ENCODE measurements around the gene KDM4C. TPM values are rescaled to one million over a fixed set of nuclear protein-coding genes. Genes with fewer than 3 reads are reported as not detected.

KDM4C gene
- total and polyA plus RNA-seq, 2 of the 8 experiments (the other 6 are each of a cell fraction or from before 2014, with no cell fraction given), result 13.0 to 26.1 TPM

GRCh38 chr9:6977761-6978160 lies 220.0 kb downstream of the KDM4C start:
- H4K8ac ChIP-seq (ENCODE audit: extremely low read depth, insufficient read depth, low read length), result no peak overlapping the region
- H2AFZ ChIP-seq (ENCODE audit: low read length), result no peak overlapping the region
- no peaks in the 10 kb centered on the region for H3K9me3 ChIP-seq (ENCODE audit: insufficient read depth in 2 of 2, low read depth in 1 of 2, low read length in 1 of 2)
- no peak overlapping the region for H4K5ac ChIP-seq (ENCODE audit: insufficient read length, low read depth, low read length)
- 79% methylated on average over 1 of the region's 1 CpG; no CpG with 5 or more reads in 1 of the 2 experiments for WGBS, 2 experiments (ENCODE audit: extremely low coverage in 1 of 2, insufficient coverage in 1 of 2, insufficient read length in 1 of 2, insufficient replicate concordance in 2 of 2, low coverage in 1 of 2, low lambda C conversion rate in 2 of 2, missing lambda C conversion rate in 1 of 2)
- H3K56ac ChIP-seq (replicated peaks; ENCODE audit: insufficient read length, low read depth, low read length), result no peak overlapping the region
- no peak overlapping the region for H2BK120ac ChIP-seq (replicated peaks; ENCODE audit: low read depth, low read length)
- ChIA-PET CTCF (ENCODE audit: partially characterized antibody) (no interaction called here), POLR2A (ENCODE audit: partially characterized antibody) (no interaction called here)
- no peak overlapping the region for H2BK12ac ChIP-seq (ENCODE audit: low read depth, low read length)
- H2BK20ac ChIP-seq (ENCODE audit: low read length), result no peak overlapping the region
- no peak overlapping the region for H3K23ac ChIP-seq (ENCODE audit: insufficient read length)
- no peak overlapping the region for H2BK15ac ChIP-seq (ENCODE audit: low read length)
- no peaks in the 10 kb centered on the region for H3K27me3 ChIP-seq (replicated peaks in 1 of 4; ENCODE audit: control insufficient read depth in 3 of 4, extremely low read depth in 1 of 4, insufficient read depth in 3 of 4, low read length in 3 of 4)
- no peaks in the 10 kb centered on the region; a peak in 1 of 8 replicates for H3K36me3 ChIP-seq (ENCODE audit: control insufficient read depth in 2 of 4, insufficient read depth in 4 of 4, low read length in 3 of 4)
- H3K4me1 ChIP-seq (replicated peaks in 1 of 4; ENCODE audit: control insufficient read depth in 3 of 4, insufficient read depth in 4 of 4, low read length in 3 of 4), result no peaks in the 10 kb centered on the region
- no peaks in the 10 kb centered on the region for H4K20me1 ChIP-seq (replicated peaks in 1 of 2; ENCODE audit: control insufficient read depth in 1 of 2, insufficient read depth in 2 of 2, low read length in 2 of 2)
- H3K79me2 ChIP-seq (ENCODE audit: control insufficient read depth in 1 of 2, insufficient read depth in 2 of 2, low read length in 2 of 2), result no peaks in the 10 kb centered on the region
- no peak overlapping the region for H3K14ac ChIP-seq (ENCODE audit: insufficient read length)
- H2BK5ac ChIP-seq (ENCODE audit: low read depth, low read length), result no peak overlapping the region
- H2AK5ac ChIP-seq (ENCODE audit: low read depth, low read length), result no peak overlapping the region
- no peak overlapping the region for H3K4ac ChIP-seq (replicated peaks; ENCODE audit: insufficient read length, low read depth, low read length)
- H3K9ac ChIP-seq (replicated peaks in 1 of 4; ENCODE audit: extremely low read depth in 1 of 4, low read depth in 3 of 4, low read length in 3 of 4), result no peak overlapping the region
- FAIRE-seq (no peak), DNase-seq (ENCODE audit: low read depth in 1 of 2, low spot score in 2 of 2) (no peak)
- no peak overlapping the region for H4K91ac ChIP-seq (replicated peaks; ENCODE audit: insufficient read length, low read length)
- H3K4me2 ChIP-seq (ENCODE audit: insufficient read depth in 1 of 2, low read depth in 2 of 2, low read length in 2 of 2), result no peak overlapping the region
- H3K27ac ChIP-seq (ENCODE audit: low read depth, low read length), result no peak overlapping the region
- H3K23me2 ChIP-seq (ENCODE audit: low read depth, low read length), result peaks cover 1% of the 10 kb centered on the region; the same call in 1 of the 2 replicates
- H3K79me1 ChIP-seq (ENCODE audit: low read depth, low read length), result no peaks in the 10 kb centered on the region
- H3K4me3 ChIP-seq (ENCODE audit: extremely low read depth in 1 of 4, insufficient read depth in 2 of 4, low read depth in 3 of 4, low read length in 4 of 4), result no peak overlapping the region
- H3K18ac ChIP-seq (ENCODE audit: extremely low read depth, low read length), result no peak overlapping the region
- no peak for TF ChIP-seq RNF2 (IDR thresholded peaks at IDR 0.05; ENCODE audit: borderline replicate concordance, low read depth, low read length, missing control alignments, poor library complexity, severe bottlenecking)
- TF ChIP-seq CHD1 (IDR thresholded peaks at IDR 0.05; ENCODE audit: low read depth, low read length), result no peak
- TF ChIP-seq NRF1 (IDR thresholded peaks at IDR 0.05; ENCODE audit: low read depth, low read length), result no peak
- no peak for TF ChIP-seq SRF (IDR thresholded peaks at IDR 0.05; ENCODE audit: low read depth, low read length)
- TF ChIP-seq, protein P1, sequence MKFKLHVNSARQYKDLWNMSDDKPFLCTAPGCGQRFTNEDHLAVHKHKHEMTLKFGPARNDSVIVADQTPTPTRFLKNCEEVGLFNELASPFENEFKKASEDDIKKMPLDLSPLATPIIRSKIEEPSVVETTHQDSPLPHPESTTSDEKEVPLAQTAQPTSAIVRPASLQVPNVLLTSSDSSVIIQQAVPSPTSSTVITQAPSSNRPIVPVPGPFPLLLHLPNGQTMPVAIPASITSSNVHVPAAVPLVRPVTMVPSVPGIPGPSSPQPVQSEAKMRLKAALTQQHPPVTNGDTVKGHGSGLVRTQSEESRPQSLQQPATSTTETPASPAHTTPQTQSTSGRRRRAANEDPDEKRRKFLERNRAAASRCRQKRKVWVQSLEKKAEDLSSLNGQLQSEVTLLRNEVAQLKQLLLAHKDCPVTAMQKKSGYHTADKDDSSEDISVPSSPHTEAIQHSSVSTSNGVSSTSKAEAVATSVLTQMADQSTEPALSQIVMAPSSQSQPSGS (IDR thresholded peaks at IDR 0.05; ENCODE audit: low read length), result no peak
- TF ChIP-seq SAP30 (IDR thresholded peaks at IDR 0.05; ENCODE audit: insufficient read depth, insufficient replicate concordance, low read length), result no peak
- TF ChIP-seq CBX8 (IDR thresholded peaks at IDR 0.05; ENCODE audit: borderline replicate concordance, low read depth, low read length), result no peak
- no peak for TF ChIP-seq CEBPB (IDR thresholded peaks at IDR 0.05; ENCODE audit: low read depth, low read length)
- no peak for TF ChIP-seq BRCA1 (IDR thresholded peaks at IDR 0.05; ENCODE audit: low read depth, low read length)
- TF ChIP-seq KDM5A (IDR thresholded peaks at IDR 0.05; ENCODE audit: low read length), result no peak
- TF ChIP-seq GTF2F1 (IDR thresholded peaks at IDR 0.05; ENCODE audit: borderline replicate concordance, low read depth, low read length), result no peak

Measured in H1 (cell line).